SKM-1 treated with dmso at 0.1 percent for 144 hours (cell line): ENCODE results near the gene GPR148.

Experiments used
- DNase-seq: peaks from one replicate; lab custom pipeline; 2025; ENCODE audit not compliant: unreplicated experiment; lab: John Stamatoyannopoulos, UW

Gene GPR148

DNA sequence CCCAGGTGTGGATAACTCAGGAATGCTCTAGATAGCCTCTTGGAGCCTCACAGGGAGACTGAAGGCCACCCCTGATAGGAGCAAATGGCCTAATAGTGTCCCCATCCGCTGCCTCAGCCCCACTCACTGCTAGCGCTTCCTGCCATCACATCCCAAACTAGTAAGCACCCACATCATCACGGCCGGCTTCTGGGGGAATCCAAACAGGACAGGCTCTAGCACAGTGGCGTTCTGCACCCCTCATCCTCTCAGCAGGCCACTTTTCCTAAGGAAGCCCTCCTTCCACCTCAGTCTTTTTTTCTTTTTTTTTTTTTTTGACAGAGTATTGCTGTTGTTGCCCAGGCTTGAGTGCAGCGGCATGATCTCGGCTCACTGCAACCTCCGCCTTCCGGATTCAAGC lies 20.2 kb downstream of the GPR148 start:
- DNase-seq = no peak

DNA sequence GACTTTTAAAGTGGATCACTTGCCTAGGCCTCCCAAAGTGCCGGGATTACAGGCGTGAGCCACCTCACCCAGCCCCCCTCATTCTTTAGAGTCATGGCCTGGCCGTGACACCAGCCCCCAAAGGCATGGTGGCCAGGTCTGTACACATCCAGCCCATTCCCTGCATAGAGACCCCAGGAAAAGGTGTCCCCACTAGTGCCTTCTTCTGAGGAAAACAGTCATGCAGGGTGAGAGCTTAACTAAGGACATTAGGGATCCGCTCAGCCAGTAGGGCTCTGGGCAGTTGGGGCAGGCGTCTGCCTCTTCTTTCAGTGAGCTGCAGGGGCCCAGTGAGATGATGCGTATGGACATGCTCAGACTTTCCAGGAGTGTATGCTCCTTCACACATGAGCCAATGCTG lies 20.8 kb downstream of the GPR148 start:
- DNase-seq = no peak

GRCh38 chr2:130754811-130755210 lies 25.9 kb downstream of the GPR148 start:
- no peak for DNase-seq

- no peak for DNase-seq
Measured at GRCh38 chr2:130755256-130756052, 26.6 kb downstream of the GPR148 start, which contains the start of gene AMER3. Gene AMER3 (plus strand): TSS chr2:130755540. CDS start chr2:130762073, 6,533 bp downstream.

- DNase-seq = no peak
Measured at GRCh38 chr2:130756053-130756873, 27.4 kb downstream of the GPR148 start.

DNA sequence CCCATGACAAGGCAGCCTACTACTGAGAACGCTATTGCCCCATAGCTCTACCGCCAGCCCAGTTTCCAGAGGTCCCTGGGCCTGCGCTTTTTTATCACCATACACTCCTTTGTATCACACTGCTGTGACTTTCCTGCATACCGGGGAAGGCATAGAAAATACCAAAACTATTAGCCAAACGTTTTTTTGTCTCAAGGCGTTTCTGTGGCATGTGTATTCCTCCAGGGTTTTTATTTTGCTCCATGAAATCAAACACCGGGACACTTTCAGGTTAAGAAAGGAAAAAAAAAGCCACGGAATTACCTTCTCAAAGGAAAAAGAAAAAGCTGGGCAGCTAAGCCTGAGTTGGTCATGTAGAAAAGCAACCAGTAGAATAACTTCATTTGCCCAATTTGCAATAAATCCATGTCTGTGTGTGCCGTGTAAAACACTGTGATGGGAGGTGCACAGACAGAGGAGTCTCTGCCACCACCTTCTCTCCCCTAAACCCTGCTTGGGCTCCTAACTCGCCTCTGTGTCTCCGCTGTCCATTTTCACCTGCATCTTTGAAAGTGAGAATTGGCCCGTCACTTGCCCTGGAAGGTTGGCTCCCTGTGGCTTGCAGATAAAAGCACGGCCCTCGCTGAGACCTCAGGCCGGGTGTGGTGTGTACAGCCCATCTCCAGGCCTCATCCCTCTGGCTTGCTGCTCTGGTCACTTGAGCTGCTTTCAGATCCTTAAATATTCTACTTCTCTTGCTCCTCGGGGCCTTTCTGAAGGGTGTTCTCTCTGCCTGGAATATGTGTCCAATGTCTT lies 28.2 kb downstream of the GPR148 start:
- no peak for DNase-seq

DNA sequence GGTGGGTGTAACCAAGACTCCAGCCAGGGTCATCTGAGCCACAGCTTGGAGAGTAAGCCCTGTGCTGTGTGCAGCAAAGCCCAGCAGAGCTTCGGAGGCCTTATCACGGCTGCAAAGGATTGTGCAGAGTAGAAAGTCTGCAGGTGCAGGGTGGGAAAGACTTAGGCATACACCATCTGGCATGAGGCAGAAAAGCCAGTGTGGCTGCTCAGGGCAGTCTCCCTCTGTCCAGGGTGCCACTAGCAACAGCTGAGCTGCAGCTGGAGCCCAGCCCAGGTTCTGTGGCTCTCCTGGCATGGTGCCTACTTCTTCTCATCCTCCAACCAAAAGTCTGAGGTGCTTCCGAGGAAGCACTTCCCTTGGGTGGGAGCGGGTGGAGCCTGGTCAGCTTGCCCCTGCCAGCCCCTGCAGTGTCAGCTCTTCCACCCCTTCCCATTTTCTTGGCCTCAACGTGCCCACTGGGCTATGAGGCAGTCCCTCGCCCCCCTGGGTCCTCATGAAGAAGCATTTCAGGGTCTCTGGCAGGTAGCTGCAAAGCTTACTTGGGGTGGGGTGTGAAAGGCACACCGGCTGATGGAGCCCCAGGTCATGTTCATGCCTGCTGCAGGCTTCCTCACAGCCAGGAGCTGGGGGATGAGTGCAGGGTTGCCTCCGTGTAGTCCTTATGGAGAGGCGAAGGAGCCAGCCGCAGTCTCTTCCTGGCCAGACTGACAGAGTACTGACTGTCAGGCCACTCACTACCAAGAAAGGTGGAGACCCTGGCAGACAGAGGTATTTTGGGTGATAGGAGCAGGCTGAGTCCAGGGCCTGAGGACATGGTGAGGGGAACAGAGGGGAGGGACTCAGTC lies 31.3 kb downstream of the GPR148 start:
- no peak for DNase-seq

GRCh38 chr2:130760754-130761751 lies 32.2 kb downstream of the GPR148 start:
- no peak for DNase-seq

GRCh38 chr2:130762031-130762909 lies 33.4 kb downstream of the GPR148 start:
- no peak for DNase-seq

DNA sequence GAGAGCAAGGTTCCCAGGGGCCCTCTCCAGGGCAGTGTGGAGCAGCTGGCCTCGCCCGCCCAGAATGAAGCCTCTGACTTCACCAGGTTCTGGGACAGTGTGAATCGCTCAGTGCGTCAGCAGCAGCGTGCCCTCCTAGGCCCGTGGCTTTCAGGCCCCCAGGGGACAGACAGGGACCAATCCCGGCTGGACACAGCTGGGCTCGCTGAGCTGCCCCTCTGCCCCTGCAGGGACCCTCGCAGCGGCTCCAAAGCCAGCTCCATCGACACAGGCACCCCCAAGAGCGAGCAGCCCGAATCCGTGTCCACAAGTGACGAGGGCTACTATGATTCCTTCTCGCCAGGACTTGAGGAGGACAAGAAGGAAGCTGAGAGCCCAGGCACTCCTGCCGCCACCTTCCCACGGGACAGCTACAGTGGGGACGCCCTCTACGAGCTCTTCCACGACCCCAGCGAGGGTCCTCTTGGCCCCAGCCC lies 34.1 kb downstream of the GPR148 start:
- DNase-seq = no peak

GRCh38 chr2:130763405-130763804 lies 34.5 kb downstream of the GPR148 start:
- no peak for DNase-seq

GRCh38 chr2:130764035-130764820 lies 35.4 kb downstream of the GPR148 start:
- no peak for DNase-seq

GRCh38 chr2:130764821-130765115 lies 35.9 kb downstream of the GPR148 start:
- DNase-seq = no peak

- DNase-seq = no peak
Measured at GRCh38 chr2:130765464-130765863, 36.6 kb downstream of the GPR148 start.

DNA sequence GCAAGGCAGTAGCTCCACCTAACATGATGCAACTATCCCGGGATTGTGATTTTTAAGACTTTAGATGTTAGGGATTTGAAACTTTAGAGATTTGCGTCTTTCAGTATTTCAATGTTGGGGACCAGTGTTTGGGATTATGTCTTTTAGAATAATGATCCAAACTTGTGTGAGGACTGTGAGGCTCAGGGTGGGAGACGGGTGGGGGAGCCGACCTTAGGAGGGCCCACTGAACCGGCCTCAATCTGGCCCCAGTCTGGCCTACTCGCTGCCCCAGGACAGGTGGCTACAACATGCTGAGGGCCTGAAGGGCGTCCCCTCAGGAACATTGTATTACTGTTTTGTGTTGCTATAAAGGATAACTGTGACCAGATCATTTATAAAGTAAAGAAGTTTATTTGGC lies 37.2 kb downstream of the GPR148 start:
- DNase-seq = no peak

GRCh38 chr2:130766711-130767407 lies 38.0 kb downstream of the GPR148 start:
- no peak for DNase-seq

GRCh38 chr2:130767408-130767775 lies 38.5 kb downstream of the GPR148 start:
- DNase-seq = no peak
